K562 (cell line): ENCODE data around the gene MLLT3. TPM values are rescaled to one million over a fixed set of nuclear protein-coding genes. Genes with fewer than 3 reads are reported as not detected.

Experiments used
- ATAC-seq: fragments of 200-7000 bp; cut with Tn5 transposase; 3 replicates; pipeline ENCODE4 v1.9.1; 2020; ENCODE audit warnings: moderate library complexity
- BruUV-seq: library from RNA; stranded (reverse); fragments of 400-500 nt; replicated peaks from 2 replicates; lab custom pipeline; 2021; lab: Mats Ljungman, UMichigan
- CTCF ChIA-PET: fragments of 300-600 bp; formaldehyde crosslinking; extraction: SDS; loops from one replicate; lab custom pipeline; 2021; ENCODE audit warnings: low intra/inter-chr PET ratio; lab: Yijun Ruan, JAX
- POLR2A ChIA-PET: fragments of 300-600, 350-650 bp; sonication (Branson Sonifier 250); formaldehyde crosslinking; extraction: SDS; loops from one replicate; lab custom pipeline; 2021; ENCODE audit warnings: antibody characterized with exemption, inconsistent platforms; lab: Yijun Ruan, JAX
- DNase-seq, 4 experiments: peaks; one replicate each; pipeline versions ENCODE4 v3.0.0 to v3.0.0-alpha.2; 2011 to 2018; ENCODE audit warnings: low spot score in 3 of 4, mixed read lengths in 3 of 4; ENCODE audit errors: extremely low read depth in 1 of 4
- FAIRE-seq: peaks from 2 replicates; lab custom pipeline; 2011; peaks lifted over from hg19 to GRCh38; lab: Jason Lieb, UNC
- H2AFZ ChIP-seq: 2 replicates; pipeline ENCODE4 v1.6.0; 2011; ENCODE audit warnings: low read depth, low read length, control low read depth, inconsistent platforms
- H3K27ac ChIP-seq: fragments of 200-600 bp; 3 replicates; pipeline ENCODE4 v1.8.0; 2011; ENCODE audit warnings: low read depth, mild to moderate bottlenecking, control low read depth, inconsistent platforms, low read length, moderate library complexity, mixed read lengths; ENCODE audit errors: extremely low read depth
- H3K27me3 ChIP-seq, 2 experiments: fragments of 300-600 bp in 1 of 2; 2 replicates in 1 of 2; 3 replicates in 1 of 2; pipeline versions ENCODE4 v1.6.0 to v1.8.0; 2011; ENCODE audit warnings: inconsistent platforms in 2 of 2, low read length in 2 of 2, mild to moderate bottlenecking in 1 of 2, mixed read lengths in 1 of 2, moderate library complexity in 1 of 2; ENCODE audit not compliant: control insufficient read depth in 2 of 2, insufficient read depth in 2 of 2
- H3K36me3 ChIP-seq: fragments of 300-600 bp; 3 replicates; pipeline ENCODE4 v1.8.0; 2011; ENCODE audit warnings: mild to moderate bottlenecking, low read length, inconsistent platforms; ENCODE audit not compliant: control insufficient read depth, insufficient read depth
- H3K4me1 ChIP-seq, 2 experiments: fragments of 200-600 bp in 1 of 2; replicated peaks in 1 of 2; 2 replicates in 1 of 2; 3 replicates in 1 of 2; pipeline versions ENCODE4 v1.5.1 to v1.8.0; 2011; ENCODE audit warnings: inconsistent platforms in 2 of 2, low read length in 2 of 2, mild to moderate bottlenecking in 1 of 2, mixed read lengths in 1 of 2, moderate library complexity in 1 of 2; ENCODE audit not compliant: control insufficient read depth in 2 of 2, insufficient read depth in 2 of 2
- H3K4me2 ChIP-seq: 2 replicates; pipeline ENCODE4 v1.6.1; 2011; ENCODE audit warnings: low read length, control low read depth, inconsistent platforms, mixed read lengths; ENCODE audit not compliant: insufficient read depth
- H3K4me3 ChIP-seq: fragments of 200-600 bp; sonication (generic), shearing (Covaris generic); 2 replicates; pipeline ENCODE4 v1.5.1; 2016; ENCODE audit warnings: control low read depth, inconsistent platforms
- H3K79me2 ChIP-seq: fragments of 200-600 bp; 3 replicates; pipeline ENCODE4 v1.8.0; 2011; ENCODE audit warnings: low read length, inconsistent platforms; ENCODE audit not compliant: control insufficient read depth, insufficient read depth
- H3K9ac ChIP-seq, 2 experiments: 2 replicates each; pipeline versions ENCODE4 v1.6.0 to v1.6.1; 2011; ENCODE audit warnings: low read depth in 2 of 2, low read length in 2 of 2, control low read depth in 1 of 2, inconsistent platforms in 1 of 2, mild to moderate bottlenecking in 1 of 2, mixed read lengths in 1 of 2; ENCODE audit not compliant: insufficient read depth in 1 of 2
- H3K9me1 ChIP-seq: one replicate; pipeline ENCODE4 v1.6.0; 2011; ENCODE audit warnings: inconsistent platforms, mild to moderate bottlenecking, low read length, moderate library complexity; ENCODE audit not compliant: control insufficient read depth, insufficient read depth
- H3K9me3 ChIP-seq: replicated peaks from 2 replicates; pipeline ENCODE4 v1.5.1; 2011; ENCODE audit warnings: low read depth, low read length, inconsistent platforms; ENCODE audit not compliant: control insufficient read depth, insufficient read depth
- H4K20me1 ChIP-seq: replicated peaks from 2 replicates; pipeline ENCODE4 v1.6.1; 2011; ENCODE audit warnings: low read length, inconsistent platforms, mixed read lengths; ENCODE audit not compliant: control insufficient read depth, insufficient read depth
- ATF6 ChIP-seq: sonication (generic); formaldehyde crosslinking; IDR thresholded peaks from 2 replicates; pipeline ENCODE4 v1.4.0; 2020; ENCODE audit warnings: mild to moderate bottlenecking, missing genetic modification reagents
- JUND ChIP-seq, 2 experiments: IDR thresholded peaks; 2 replicates in 1 of 2; 3 replicates in 1 of 2; pipeline ENCODE4 v1.6.1; 2011; ENCODE audit warnings: borderline replicate concordance in 2 of 2, low read depth in 2 of 2, low read length in 2 of 2, improper control_type of control experiment in 1 of 2, missing biosample characterization in 1 of 2, missing genetic modification characterization in 1 of 2, missing genetic modification reagents in 1 of 2
- ZBTB7A ChIP-seq: IDR thresholded peaks from 2 replicates; pipeline ENCODE4 v1.6.1; 2011; ENCODE audit warnings: low read depth, mild to moderate bottlenecking, low read length, moderate library complexity, borderline replicate concordance; ENCODE audit not compliant: control insufficient read depth
- ZC3H8 ChIP-seq: fragments of 450-650 bp; IDR thresholded peaks from 2 replicates; pipeline ENCODE4 v1.6.1; 2017
- ZNF431 ChIP-seq: sonication (generic); formaldehyde crosslinking; IDR thresholded peaks from 2 replicates; pipeline ENCODE4 v1.8.0; 2022; ENCODE audit warnings: mild to moderate bottlenecking, missing genetic modification reagents
- WGBS: fragments of 100-300 bp; shearing (Covaris generic); methylation state at CpG from one replicate; pipeline ENCODE4 v1.1.6; 2016; ENCODE audit warnings: low coverage, mixed read lengths; ENCODE audit not compliant: insufficient coverage; ENCODE audit errors: missing lambda C conversion rate; 5-methylcytosine and 5-hydroxymethylcytosine counted together
- in situ Hi-C: fragments of 300-500 bp; cut with MboI; formaldehyde crosslinking; loops from 4 replicates; pipeline ENCODE4 v1.15.0; 2018; ENCODE audit warnings: inconsistent platforms, mixed read lengths
- intact Hi-C: fragments of 100-400 bp; cut with micrococcal nuclease; formaldehyde crosslinking; loops from 2 replicates; pipeline ENCODE4 v1.14.2; 2022
- polyA plus RNA-seq, 8 experiments: library from polyadenylated mRNA; depleted of rRNA in 4 of 8; stranded (reverse) in 5 of 8; unstranded in 3 of 8; fragments of >200 nt; fragmentation: Nextera tagmentation in 2 of 8; fragmentation: Illumina TruSeq in 1 of 8; extraction: Ambion mirVana in 2 of 8; extraction: Trizol in 1 of 8; gene quantifications; 2 replicates each; pipeline versions ENCODE4 v1.2.1 to v1.2.3, GENCODE V29; 2011 to 2014; ENCODE audit warnings: inconsistent platforms in 1 of 8, missing spikeins in 1 of 8
- total RNA-seq, 7 experiments: library from RNA; depleted of rRNA in 6 of 7; stranded (reverse); fragments of >200 nt in 6 of 7; fragmentation: Illumina TruSeq in 2 of 7; extraction: Trizol in 2 of 7; gene quantifications; 2 replicates each; pipeline versions ENCODE4 v1.2.1 to v1.2.3, GENCODE V29; 2011 to 2021; ENCODE audit warnings: low replicate concordance in 1 of 7

The MLLT3 gene
- total and polyA plus RNA-seq, 9 of the 15 experiments (the other 6 are each of a cell fraction or from before 2014, with no cell fraction given): 0.07 to 0.42 (median 0.22) TPM; not detected in 4

DNA sequence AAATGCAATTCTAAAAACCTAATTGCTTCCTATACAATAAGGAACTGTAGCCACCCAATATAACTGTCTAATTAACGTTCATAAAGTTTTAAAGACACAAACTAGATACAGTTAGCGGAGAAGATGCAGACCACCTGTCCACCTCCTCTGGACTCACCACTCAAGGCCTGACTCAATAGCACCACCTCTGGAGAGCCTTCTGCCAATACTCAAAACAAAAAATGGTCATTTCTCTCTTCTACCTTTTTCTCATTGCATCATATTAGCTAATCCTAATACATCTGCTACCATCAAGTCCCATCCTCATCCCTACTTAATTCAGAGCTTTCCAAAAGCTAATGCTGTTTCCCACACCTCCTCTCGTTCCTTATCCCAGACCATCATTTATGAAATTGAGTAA is 159.9 kb downstream of the MLLT3 start:
- no peak for FAIRE-seq
- WGBS: 8% methylated on average over 3 of the region's 3 CpGs

More for the DNA sequence above, 159.9 kb downstream of the MLLT3 start:
- no peak overlapping the region for H3K4me2 ChIP-seq
- TF ChIP-seq JUND (IDR thresholded peaks at IDR 0.05; ENCODE audit: borderline replicate concordance, low read depth, low read length): no peak
- no peak for TF ChIP-seq JUND (tag; IDR thresholded peaks at IDR 0.05; ENCODE audit: borderline replicate concordance, low read depth, low read length)
- no peak for TF ChIP-seq ZNF431 (CRISPR knock-in tag)
- TF ChIP-seq ATF6 (CRISPR knock-in tag): no peak
- no peak for TF ChIP-seq ZBTB7A
- no peak for TF ChIP-seq ZC3H8
- H3K36me3 ChIP-seq: no peaks in the 10 kb centered on the region
- H3K9ac ChIP-seq: no peak overlapping the region
- no peaks in the 10 kb centered on the region for H3K9me1 ChIP-seq
- no peaks in the 10 kb centered on the region for H3K79me2 ChIP-seq
- ATAC-seq (no peak), DNase-seq (no peak)
- H3K4me1 ChIP-seq: no peaks in the 10 kb centered on the region
- no peak overlapping the region for H3K27ac ChIP-seq
- H3K4me3 ChIP-seq: no peak overlapping the region
- H3K9me3 ChIP-seq: no peaks in the 10 kb centered on the region
- H2AFZ ChIP-seq: no peak overlapping the region
- CTCF ChIA-PET: no interaction called here
- H4K20me1 ChIP-seq: no peaks in the 10 kb centered on the region
- POLR2A ChIA-PET: no interaction called here
- BruUV-seq: no TSS peak
- no peaks in the 10 kb centered on the region for H3K27me3 ChIP-seq
- intact Hi-C loops (no loop called here), in situ Hi-C loops (no loop called here)
